HEK293 (cell line): ENCODE data around the gene KDM3B.
A peak's percentile ranks its signal among the peaks of the same experiment; 100 is the strongest.

Experiments
- ELK4 ChIP-seq: IDR thresholded peaks from 2 replicates; pipeline ENCODE4 v1.6.1; 2011; ENCODE audit warnings: mild to moderate bottlenecking, low read depth, low read length, borderline replicate concordance
- GFI1B ChIP-seq: fragments of 450-650 bp; formaldehyde crosslinking; IDR thresholded peaks from 2 replicates; pipeline ENCODE4 v1.5.1; 2016; ENCODE audit warnings: missing biosample characterization, missing genetic modification characterization
- GLIS1 ChIP-seq: fragments of 450-650 bp; formaldehyde crosslinking; IDR thresholded peaks from 2 replicates; pipeline ENCODE4 v1.5.1; 2016; ENCODE audit warnings: missing biosample characterization, missing genetic modification characterization
- GLIS2 ChIP-seq: fragments of 450-650 bp; formaldehyde crosslinking; IDR thresholded peaks from 2 replicates; pipeline ENCODE4 v1.5.1; 2016; ENCODE audit warnings: missing biosample characterization, missing genetic modification characterization
- OSR2 ChIP-seq: fragments of 450-650 bp; formaldehyde crosslinking; IDR thresholded peaks from 2 replicates; pipeline ENCODE4 v1.5.1; 2016; ENCODE audit warnings: missing biosample characterization, missing genetic modification characterization
- TCF7L2 ChIP-seq: IDR thresholded peaks from 2 replicates; pipeline ENCODE4 v1.6.1; 2011; ENCODE audit warnings: low read depth, mild to moderate bottlenecking, inconsistent platforms, low read length, moderate library complexity, borderline replicate concordance
- YY2 ChIP-seq: fragments of 450-650 bp; formaldehyde crosslinking; IDR thresholded peaks from 2 replicates; pipeline ENCODE4 v1.5.1; 2016; ENCODE audit warnings: missing biosample characterization, missing genetic modification characterization
- ZBTB17 ChIP-seq: fragments of 450-650 bp; formaldehyde crosslinking; IDR thresholded peaks from 2 replicates; pipeline ENCODE4 v1.5.1; 2016; ENCODE audit warnings: missing biosample characterization, missing genetic modification characterization
- ZBTB44 ChIP-seq: fragments of 450-650 bp; IDR thresholded peaks from 2 replicates; pipeline ENCODE4 v1.5.1; 2018; ENCODE audit warnings: missing biosample characterization, mild to moderate bottlenecking, missing genetic modification characterization
- ZBTB49 ChIP-seq: fragments of 450-650 bp; formaldehyde crosslinking; IDR thresholded peaks from 2 replicates; pipeline ENCODE4 v1.5.1; 2016; ENCODE audit warnings: missing biosample characterization, missing genetic modification characterization, low read depth
- ZBTB7A ChIP-seq: fragments of 450-650 bp; formaldehyde crosslinking; IDR thresholded peaks from 2 replicates; pipeline ENCODE4 v1.5.1; 2016; ENCODE audit warnings: low read depth, missing biosample characterization, missing genetic modification characterization
- ZEB2 ChIP-seq: fragments of 450-650 bp; formaldehyde crosslinking; IDR thresholded peaks from 2 replicates; pipeline ENCODE4 v1.5.1; 2016; ENCODE audit warnings: missing biosample characterization, missing genetic modification characterization
- ZNF140 ChIP-seq: fragments of 450-650 bp; formaldehyde crosslinking; IDR thresholded peaks from 2 replicates; pipeline ENCODE4 v1.5.1; 2016; ENCODE audit warnings: missing biosample characterization, missing genetic modification characterization
- ZNF155 ChIP-seq: fragments of 450-650 bp; formaldehyde crosslinking; IDR thresholded peaks from 2 replicates; pipeline ENCODE4 v1.5.1; 2016; ENCODE audit warnings: missing biosample characterization, missing genetic modification characterization
- ZNF16 ChIP-seq: fragments of 450-650 bp; formaldehyde crosslinking; IDR thresholded peaks from 2 replicates; pipeline ENCODE4 v1.5.1; 2016; ENCODE audit warnings: low read depth, missing biosample characterization, missing genetic modification characterization
- ZNF202 ChIP-seq: fragments of 450-650 bp; formaldehyde crosslinking; IDR thresholded peaks from 2 replicates; pipeline ENCODE4 v1.5.1; 2016; ENCODE audit warnings: missing biosample characterization, missing genetic modification characterization, borderline replicate concordance
- ZNF24 ChIP-seq: fragments of 450-650 bp; formaldehyde crosslinking; IDR thresholded peaks from 2 replicates; pipeline ENCODE4 v1.5.1; 2016; ENCODE audit warnings: missing biosample characterization, missing genetic modification characterization
- ZNF26 ChIP-seq: fragments of 450-650 bp; formaldehyde crosslinking; IDR thresholded peaks from 2 replicates; pipeline ENCODE4 v1.5.1; 2016; ENCODE audit warnings: missing biosample characterization, missing genetic modification characterization
- ZNF311 ChIP-seq: fragments of 450-650 bp; formaldehyde crosslinking; IDR thresholded peaks from 2 replicates; pipeline ENCODE4 v1.5.1; 2017; ENCODE audit warnings: missing biosample characterization, missing genetic modification characterization, borderline replicate concordance
- ZNF324 ChIP-seq: fragments of 450-650 bp; formaldehyde crosslinking; IDR thresholded peaks from 2 replicates; pipeline ENCODE4 v1.5.1; 2016; ENCODE audit warnings: missing biosample characterization, missing genetic modification characterization
- ZNF335 ChIP-seq: fragments of 450-650 bp; formaldehyde crosslinking; conservative IDR thresholded peaks from 2 replicates; pipeline ENCODE4 v1.5.1; 2016; ENCODE audit warnings: missing biosample characterization, missing genetic modification characterization
- ZNF341 ChIP-seq: fragments of 450-650 bp; formaldehyde crosslinking; IDR thresholded peaks from 2 replicates; pipeline ENCODE4; 2016; ENCODE audit warnings: low read depth, missing biosample characterization, missing genetic modification characterization
- ZNF354C ChIP-seq: fragments of 450-650 bp; formaldehyde crosslinking; IDR thresholded peaks from 2 replicates; pipeline ENCODE4 v1.5.1; 2016; ENCODE audit warnings: missing biosample characterization, missing genetic modification characterization, low read depth, borderline replicate concordance
- ZNF404 ChIP-seq: fragments of 450-650 bp; formaldehyde crosslinking; IDR thresholded peaks from 2 replicates; pipeline ENCODE4 v1.5.1; 2017; ENCODE audit warnings: missing biosample characterization, missing genetic modification characterization
- ZNF488 ChIP-seq: fragments of 450-650 bp; formaldehyde crosslinking; IDR thresholded peaks from 2 replicates; pipeline ENCODE4 v1.5.1; 2016; ENCODE audit warnings: missing biosample characterization, missing genetic modification characterization
- ZNF501 ChIP-seq: fragments of 450-650 bp; formaldehyde crosslinking; IDR thresholded peaks from 2 replicates; pipeline ENCODE4 v1.5.1; 2016; ENCODE audit warnings: missing biosample characterization, missing genetic modification characterization
- ZNF514 ChIP-seq: fragments of 450-650 bp; formaldehyde crosslinking; IDR thresholded peaks from 2 replicates; pipeline ENCODE4 v1.5.1; 2016; ENCODE audit warnings: missing biosample characterization, missing genetic modification characterization
- ZNF530 ChIP-seq: fragments of 450-650 bp; formaldehyde crosslinking; IDR thresholded peaks from 2 replicates; pipeline ENCODE4 v1.5.1; 2016; ENCODE audit warnings: low read depth, missing biosample characterization, missing genetic modification characterization
- ZNF544 ChIP-seq: fragments of 450-650 bp; formaldehyde crosslinking; IDR thresholded peaks from 2 replicates; pipeline ENCODE4 v1.5.0; 2017; ENCODE audit warnings: missing biosample characterization, missing genetic modification characterization
- ZNF600 ChIP-seq: fragments of 450-650 bp; formaldehyde crosslinking; IDR thresholded peaks from 2 replicates; pipeline ENCODE4 v1.5.1; 2016; ENCODE audit warnings: missing biosample characterization, missing genetic modification characterization
- ZNF621 ChIP-seq: fragments of 450-650 bp; formaldehyde crosslinking; IDR thresholded peaks from 2 replicates; pipeline ENCODE4 v1.5.1; 2017; ENCODE audit warnings: missing biosample characterization, missing genetic modification characterization
- ZNF707 ChIP-seq: fragments of 450-650 bp; formaldehyde crosslinking; IDR thresholded peaks from 2 replicates; pipeline ENCODE4 v1.5.1; 2016; ENCODE audit warnings: missing biosample characterization, missing genetic modification characterization
- ZNF76 ChIP-seq: fragments of 450-650 bp; formaldehyde crosslinking; IDR thresholded peaks from 2 replicates; pipeline ENCODE4; 2016; ENCODE audit warnings: low read depth, missing biosample characterization, missing genetic modification characterization, borderline replicate concordance
- ZNF785 ChIP-seq: fragments of 450-650 bp; formaldehyde crosslinking; IDR thresholded peaks from 2 replicates; pipeline ENCODE4 v1.5.1; 2016; ENCODE audit warnings: missing biosample characterization, missing genetic modification characterization
- ZNF837 ChIP-seq: fragments of 450-650 bp; formaldehyde crosslinking; IDR thresholded peaks from 2 replicates; pipeline ENCODE4 v1.5.1; 2016; ENCODE audit warnings: missing biosample characterization, missing genetic modification characterization
- ZXDB ChIP-seq: fragments of 450-650 bp; formaldehyde crosslinking; IDR thresholded peaks from 2 replicates; pipeline ENCODE4 v1.5.1; 2016; ENCODE audit warnings: missing biosample characterization, missing genetic modification characterization

The KDM3B gene

GRCh38 chr5:138353560-138354080, 1.1 kb downstream of the KDM3B start (continued):
- no peak for TF ChIP-seq ZNF311 (tag by site-specific recombination)
- no peak for TF ChIP-seq ZNF341
- no peak for TF ChIP-seq GFI1B (tag by site-specific recombination)
- no peak for TF ChIP-seq ZNF16 (tag by site-specific recombination)
- no peak for TF ChIP-seq ZBTB7A
- TF ChIP-seq ZEB2: no peak
- no peak for TF ChIP-seq ZXDB
- no peak for TF ChIP-seq YY2 (tag by site-specific recombination)
- TF ChIP-seq ZNF514 (tag by site-specific recombination): no peak
- 0 out of 2 replicates have a peak, but pooled peaks have one; percentile 10 for TF ChIP-seq OSR2 (tag by site-specific recombination)
- TF ChIP-seq ZNF140 (tag by site-specific recombination): no peak
- no peak for TF ChIP-seq ZBTB49
- TF ChIP-seq ZNF501 (tag by site-specific recombination): no peak
- no peak for TF ChIP-seq ZNF544
- TF ChIP-seq GLIS1 (tag by site-specific recombination): no peak
- TF ChIP-seq ZNF707 (tag by site-specific recombination): no peak
- TF ChIP-seq ZNF621 (tag by site-specific recombination): no peak
- no peak for TF ChIP-seq ZNF26 (tag by site-specific recombination)
- no peak for TF ChIP-seq ZNF530 (tag by site-specific recombination)
- TF ChIP-seq ZNF488: no peak
- TF ChIP-seq ZNF76 (tag by site-specific recombination): peak; percentile 84; the same call in 1 of the 2 replicates
- no peak for TF ChIP-seq ZNF354C (tag by site-specific recombination)
- TF ChIP-seq ZNF785 (tag by site-specific recombination): no peak
- peak; percentile 50; the same call in 1 of the 2 replicates for TF ChIP-seq ZNF600 (tag by site-specific recombination)
- 0 out of 2 replicates have a peak, but pooled peaks have one; percentile 65 for TF ChIP-seq ZBTB17 (tag by site-specific recombination)
- peak; percentile 67; the same call in 1 of the 2 replicates for TF ChIP-seq ZNF335
- TF ChIP-seq GLIS2 (tag by site-specific recombination): no peak
- no peak for TF ChIP-seq ELK4
- no peak for TF ChIP-seq ZNF24 (tag by site-specific recombination)
- no peak for TF ChIP-seq ZNF324
- TF ChIP-seq ZNF404 (tag by site-specific recombination): no peak
- no peak for TF ChIP-seq ZNF202
- no peak for TF ChIP-seq TCF7L2
- TF ChIP-seq ZBTB44 (tag by site-specific recombination): no peak
- no peak for TF ChIP-seq ZNF837
- no peak for TF ChIP-seq ZNF155
